ENCODE data around the gene EPHA7. TPM values are rescaled to one million over a fixed set of nuclear protein-coding genes. Genes with fewer than 3 reads are reported as not detected.

The EPHA7 gene
- total RNA-seq, 1 experiment from 2014 or later, result not detected

DNA sequence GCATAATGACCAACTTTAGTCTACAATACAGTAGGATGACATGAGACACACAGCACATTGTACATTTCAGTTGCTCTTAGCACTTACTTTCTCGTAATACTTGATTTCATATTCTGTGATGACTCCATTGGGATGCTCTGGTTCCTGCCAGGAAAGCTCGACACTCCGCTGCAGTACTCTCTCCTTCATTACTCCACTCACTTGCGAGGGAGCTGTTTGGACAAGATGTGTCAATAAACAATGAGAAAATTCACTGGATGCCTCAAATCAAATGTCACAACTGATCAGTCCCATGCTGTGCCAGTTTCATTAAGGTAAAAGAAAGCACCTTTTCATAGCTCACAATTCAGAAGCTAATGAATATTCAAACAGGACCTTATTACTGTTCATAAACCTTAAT is 147.1 kb downstream of the EPHA7 start:
- H3K9ac ChIP-seq (ENCODE audit: low read length), result no peak overlapping the region
- no peak for ATAC-seq
- no peak overlapping the region for H3K27ac ChIP-seq (ENCODE audit: low read depth, low read length)
- CTCF ChIA-PET, result no interaction called here
- no peaks in the 10 kb centered on the region for H3K4me1 ChIP-seq (ENCODE audit: control insufficient read depth in 1 of 2, insufficient read depth in 2 of 2, low read length in 2 of 2)
- TF ChIP-seq EZH2 (IDR thresholded peaks at IDR 0.05) (no peak), POLR2AphosphoS5 (IDR thresholded peaks at IDR 0.05; ENCODE audit: low read depth, low read length) (no peak), ZBTB33 (IDR thresholded peaks at IDR 0.05; ENCODE audit: extremely low read depth, insufficient replicate concordance, low read length) (no peak), EGR1 (IDR thresholded peaks at IDR 0.05; ENCODE audit: low read depth) (no peak), JUND (IDR thresholded peaks at IDR 0.05) (no peak), SP1 (IDR thresholded peaks at IDR 0.05; ENCODE audit: low read depth) (no peak), YY1 (IDR thresholded peaks at IDR 0.05; ENCODE audit: extremely low read depth, insufficient replicate concordance, low read depth, low read length) (no peak), ELF1 (IDR thresholded peaks at IDR 0.05; ENCODE audit: borderline replicate concordance, low read depth) (no peak)
- TF ChIP-seq, protein P1, sequence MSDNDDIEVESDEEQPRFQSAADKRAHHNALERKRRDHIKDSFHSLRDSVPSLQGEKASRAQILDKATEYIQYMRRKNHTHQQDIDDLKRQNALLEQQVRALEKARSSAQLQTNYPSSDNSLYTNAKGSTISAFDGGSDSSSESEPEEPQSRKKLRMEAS (IDR thresholded peaks at IDR 0.05), result no peak
- no peaks in the 10 kb centered on the region for H4K20me1 ChIP-seq (ENCODE audit: insufficient read depth)
- H2AFZ ChIP-seq (ENCODE audit: low read depth, low read length, poor library complexity, severe bottlenecking), result no peak overlapping the region
- H3K27me3 ChIP-seq (ENCODE audit: insufficient read depth, low read length), result no peaks in the 10 kb centered on the region
- no peak overlapping the region for H3K4me2 ChIP-seq (ENCODE audit: low read length)
- H3K4me3 ChIP-seq (replicated peaks in 1 of 2; ENCODE audit: low read depth in 1 of 2, low read length in 2 of 2), result no peak overlapping the region
- POLR2A ChIA-PET, result no interaction called here
- no TSS peak for BruUV-seq (replicated peaks)
- no peaks in the 10 kb centered on the region for H3K79me2 ChIP-seq (ENCODE audit: insufficient read depth, low read length)
- RAD21 ChIA-PET (ENCODE audit: low non-redundant PET in 1 of 2, low total read pairs in 2 of 2, uncharacterized antibody in 2 of 2, unreplicated experiment in 2 of 2), result no interaction called here
- no peaks in the 10 kb centered on the region for H3K9me2 ChIP-seq (ENCODE audit: insufficient read depth)
- H3K9me3 ChIP-seq (ENCODE audit: control insufficient read depth in 1 of 2, insufficient read depth in 1 of 2, low read depth in 1 of 2, low read length in 2 of 2), result peaks cover 0 to 8% of the 10 kb centered on the region in 2 experiments; a peak in 1 of 4 replicates
- intact Hi-C loops (cut with micrococcal nuclease), result no loop called here
- no peaks in the 10 kb centered on the region for H3K36me3 ChIP-seq (ENCODE audit: control insufficient read depth in 1 of 2, insufficient read depth in 2 of 2, low read length in 2 of 2)
- DNase-seq (ENCODE audit: low read depth, low spot score), result no peak
